K562 (cell line): ENCODE data around the gene DARS2. TPM values are rescaled to one million over a fixed set of nuclear protein-coding genes. Genes with fewer than 3 reads are reported as not detected.
A peak's percentile ranks its signal among the peaks of the same experiment; 100 is the strongest.
"Not testable (repeated sequence)": the region's sequence is repeated elsewhere in the genome, so short reads cannot be mapped to it uniquely, and the experiment has no call there.

Experiments
- ATAC-seq: fragments of 200-7000 bp; cut with Tn5 transposase; 3 replicates; pipeline ENCODE4 v1.9.1; 2020; ENCODE audit warnings: moderate library complexity
- BruUV-seq: library from RNA; stranded (reverse); fragments of 400-500 nt; replicated peaks from 2 replicates; lab custom pipeline; 2021; lab: Mats Ljungman, UMichigan
- CTCF ChIA-PET: fragments of 300-600 bp; formaldehyde crosslinking; extraction: SDS; loops from one replicate; lab custom pipeline; 2021; ENCODE audit warnings: low intra/inter-chr PET ratio; lab: Yijun Ruan, JAX
- POLR2A ChIA-PET: fragments of 300-600, 350-650 bp; sonication (Branson Sonifier 250); formaldehyde crosslinking; extraction: SDS; loops from one replicate; lab custom pipeline; 2021; ENCODE audit warnings: antibody characterized with exemption, inconsistent platforms; lab: Yijun Ruan, JAX
- DNase-seq, 4 experiments: peaks; one replicate each; pipeline versions ENCODE4 v3.0.0 to v3.0.0-alpha.2; 2011 to 2018; ENCODE audit warnings: low spot score in 3 of 4, mixed read lengths in 3 of 4; ENCODE audit errors: extremely low read depth in 1 of 4
- FAIRE-seq: peaks from 2 replicates; lab custom pipeline; 2011; peaks lifted over from hg19 to GRCh38; lab: Jason Lieb, UNC
- H2AFZ ChIP-seq: 2 replicates; pipeline ENCODE4 v1.6.0; 2011; ENCODE audit warnings: low read depth, low read length, control low read depth, inconsistent platforms
- H3K27ac ChIP-seq: fragments of 200-600 bp; 3 replicates; pipeline ENCODE4 v1.8.0; 2011; ENCODE audit warnings: low read depth, mild to moderate bottlenecking, control low read depth, inconsistent platforms, low read length, moderate library complexity, mixed read lengths; ENCODE audit errors: extremely low read depth
- H3K27me3 ChIP-seq, 2 experiments: fragments of 300-600 bp in 1 of 2; 2 replicates in 1 of 2; 3 replicates in 1 of 2; pipeline versions ENCODE4 v1.6.0 to v1.8.0; 2011; ENCODE audit warnings: inconsistent platforms in 2 of 2, low read length in 2 of 2, mild to moderate bottlenecking in 1 of 2, mixed read lengths in 1 of 2, moderate library complexity in 1 of 2; ENCODE audit not compliant: control insufficient read depth in 2 of 2, insufficient read depth in 2 of 2
- H3K36me3 ChIP-seq: fragments of 300-600 bp; 3 replicates; pipeline ENCODE4 v1.8.0; 2011; ENCODE audit warnings: mild to moderate bottlenecking, low read length, inconsistent platforms; ENCODE audit not compliant: control insufficient read depth, insufficient read depth
- H3K4me1 ChIP-seq, 2 experiments: fragments of 200-600 bp in 1 of 2; replicated peaks in 1 of 2; 2 replicates in 1 of 2; 3 replicates in 1 of 2; pipeline versions ENCODE4 v1.5.1 to v1.8.0; 2011; ENCODE audit warnings: inconsistent platforms in 2 of 2, low read length in 2 of 2, mild to moderate bottlenecking in 1 of 2, mixed read lengths in 1 of 2, moderate library complexity in 1 of 2; ENCODE audit not compliant: control insufficient read depth in 2 of 2, insufficient read depth in 2 of 2
- H3K4me2 ChIP-seq: 2 replicates; pipeline ENCODE4 v1.6.1; 2011; ENCODE audit warnings: low read length, control low read depth, inconsistent platforms, mixed read lengths; ENCODE audit not compliant: insufficient read depth
- H3K4me3 ChIP-seq: fragments of 200-600 bp; sonication (generic), shearing (Covaris generic); 2 replicates; pipeline ENCODE4 v1.5.1; 2016; ENCODE audit warnings: control low read depth, inconsistent platforms
- H3K79me2 ChIP-seq: fragments of 200-600 bp; 3 replicates; pipeline ENCODE4 v1.8.0; 2011; ENCODE audit warnings: low read length, inconsistent platforms; ENCODE audit not compliant: control insufficient read depth, insufficient read depth
- H3K9ac ChIP-seq, 2 experiments: 2 replicates each; pipeline versions ENCODE4 v1.6.0 to v1.6.1; 2011; ENCODE audit warnings: low read depth in 2 of 2, low read length in 2 of 2, control low read depth in 1 of 2, inconsistent platforms in 1 of 2, mild to moderate bottlenecking in 1 of 2, mixed read lengths in 1 of 2; ENCODE audit not compliant: insufficient read depth in 1 of 2
- H3K9me1 ChIP-seq: one replicate; pipeline ENCODE4 v1.6.0; 2011; ENCODE audit warnings: inconsistent platforms, mild to moderate bottlenecking, low read length, moderate library complexity; ENCODE audit not compliant: control insufficient read depth, insufficient read depth
- H3K9me3 ChIP-seq: replicated peaks from 2 replicates; pipeline ENCODE4 v1.5.1; 2011; ENCODE audit warnings: low read depth, low read length, inconsistent platforms; ENCODE audit not compliant: control insufficient read depth, insufficient read depth
- H4K20me1 ChIP-seq: replicated peaks from 2 replicates; pipeline ENCODE4 v1.6.1; 2011; ENCODE audit warnings: low read length, inconsistent platforms, mixed read lengths; ENCODE audit not compliant: control insufficient read depth, insufficient read depth
- KLF13 ChIP-seq: fragments of 450-650 bp; IDR thresholded peaks from 2 replicates; pipeline ENCODE4 v1.6.1; 2016; ENCODE audit warnings: missing genetic modification characterization, low read depth, mild to moderate bottlenecking, missing compliant biosample characterization, moderate library complexity, borderline replicate concordance
- MYNN ChIP-seq, 2 experiments: sonication (generic); formaldehyde crosslinking in 1 of 2; IDR thresholded peaks; 2 replicates each; pipeline versions ENCODE4 v1.5.0 to v1.6.1; 2016 to 2020; ENCODE audit warnings: antibody characterized with exemption in 1 of 2, missing genetic modification reagents in 1 of 2
- PML ChIP-seq: IDR thresholded peaks from 2 replicates; pipeline ENCODE4 v1.6.1; 2012; ENCODE audit warnings: low read length, inconsistent platforms
- POLR2H ChIP-seq: IDR thresholded peaks from 2 replicates; pipeline ENCODE4 v1.6.1; 2016; ENCODE audit warnings: missing genetic modification characterization, low read depth, mild to moderate bottlenecking, control low read depth, missing compliant biosample characterization, moderate library complexity
- SNRNP70 ChIP-seq: fragments of 200-400 bp; formaldehyde crosslinking; optimal IDR thresholded peaks from 2 replicates; pipeline ENCODE3; 2017; ENCODE audit warnings: low read depth, low read length
- ZNF609 ChIP-seq: sonication (generic); formaldehyde crosslinking; IDR thresholded peaks from 2 replicates; pipeline ENCODE4 v1.8.1; 2023; ENCODE audit warnings: missing genetic modification reagents, mild to moderate bottlenecking, borderline replicate concordance
- WGBS: fragments of 100-300 bp; shearing (Covaris generic); methylation state at CpG from one replicate; pipeline ENCODE4 v1.1.6; 2016; ENCODE audit warnings: low coverage, mixed read lengths; ENCODE audit not compliant: insufficient coverage; ENCODE audit errors: missing lambda C conversion rate; 5-methylcytosine and 5-hydroxymethylcytosine counted together
- in situ Hi-C: fragments of 300-500 bp; cut with MboI; formaldehyde crosslinking; loops from 4 replicates; pipeline ENCODE4 v1.15.0; 2018; ENCODE audit warnings: inconsistent platforms, mixed read lengths
- intact Hi-C: fragments of 100-400 bp; cut with micrococcal nuclease; formaldehyde crosslinking; loops from 2 replicates; pipeline ENCODE4 v1.14.2; 2022
- polyA plus RNA-seq, 8 experiments: library from polyadenylated mRNA; depleted of rRNA in 4 of 8; stranded (reverse) in 5 of 8; unstranded in 3 of 8; fragments of >200 nt; fragmentation: Nextera tagmentation in 2 of 8; fragmentation: Illumina TruSeq in 1 of 8; extraction: Ambion mirVana in 2 of 8; extraction: Trizol in 1 of 8; gene quantifications; 2 replicates each; pipeline versions ENCODE4 v1.2.1 to v1.2.3, GENCODE V29; 2011 to 2014; ENCODE audit warnings: inconsistent platforms in 1 of 8, missing spikeins in 1 of 8
- total RNA-seq, 7 experiments: library from RNA; depleted of rRNA in 6 of 7; stranded (reverse); fragments of >200 nt in 6 of 7; fragmentation: Illumina TruSeq in 2 of 7; extraction: Trizol in 2 of 7; gene quantifications; 2 replicates each; pipeline versions ENCODE4 v1.2.1 to v1.2.3, GENCODE V29; 2011 to 2021; ENCODE audit warnings: low replicate concordance in 1 of 7
- TF ChIP-seq, protein P1 (sequence below), 2 experiments: fragments of 450-650 bp in 1 of 2; IDR thresholded peaks; 2 replicates each; pipeline ENCODE4 v1.6.1; 2011 to 2017; ENCODE audit warnings: low read depth in 2 of 2, antibody characterized with exemption in 1 of 2, borderline replicate concordance in 1 of 2, low read length in 1 of 2, mild to moderate bottlenecking in 1 of 2, mixed read lengths in 1 of 2; ENCODE audit not compliant: control insufficient read depth in 1 of 2
- TF ChIP-seq, protein P2 (sequence below): sonication (generic); IDR thresholded peaks from 2 replicates; pipeline ENCODE4 v1.6.1; 2016
- TF ChIP-seq, protein P3 (sequence below): sonication (generic); formaldehyde crosslinking; IDR thresholded peaks from 2 replicates; pipeline ENCODE4 v1.8.0; 2022; ENCODE audit warnings: missing genetic modification reagents, mild to moderate bottlenecking, moderate library complexity, borderline replicate concordance

DARS2 gene
- total and polyA plus RNA-seq, 9 of the 15 experiments (the other 6 are each of a cell fraction or from before 2014, with no cell fraction given) = 36.4 to 96.7 (median 68.6) TPM

- ATAC-seq = peak; percentile 30
- H3K9me1 ChIP-seq; H2AFZ ChIP-seq; H3K9me3 ChIP-seq; H3K4me3 ChIP-seq; H3K4me1 ChIP-seq; intact Hi-C loops; H3K27me3 ChIP-seq; BruUV-seq; CTCF ChIA-PET; in situ Hi-C loops; FAIRE-seq; TF ChIP-seq MYNN (CRISPR knock-in tag; IDR thresholded peaks at IDR 0.05): not testable (repeated sequence)
- POLR2A ChIA-PET = interaction anchor here (0.7 to 9.7 kb wide), 4 partner anchors 9 to 27 kb away, joined by 3 to 183 read pairs (median 35); no protein-coding TSS in a partner anchor
- Histone ChIP-seq H3K36me3 (peaks cover 72% of the 10 kb centered on the region), H3K4me2 (0 out of 2 replicates have a peak overlapping the region, but pooled peaks have one; percentile 3), H3K79me2 (peaks cover 40% of the 10 kb centered on the region), H4K20me1 (peaks cover 43% of the 10 kb centered on the region), H3K27ac (peak overlapping the region; percentile 95; the same call in 1 of the 3 replicates), H3K9ac (peak overlapping the region in 1 of 2 experiments; percentile 8; a peak in 1 of 4 replicates)
- DNase-seq = peak in 1 of 4 experiments; percentile 62
- WGBS = 34% methylated on average over 13 of the region's 13 CpGs
- TF ChIP-seq, protein P1, sequence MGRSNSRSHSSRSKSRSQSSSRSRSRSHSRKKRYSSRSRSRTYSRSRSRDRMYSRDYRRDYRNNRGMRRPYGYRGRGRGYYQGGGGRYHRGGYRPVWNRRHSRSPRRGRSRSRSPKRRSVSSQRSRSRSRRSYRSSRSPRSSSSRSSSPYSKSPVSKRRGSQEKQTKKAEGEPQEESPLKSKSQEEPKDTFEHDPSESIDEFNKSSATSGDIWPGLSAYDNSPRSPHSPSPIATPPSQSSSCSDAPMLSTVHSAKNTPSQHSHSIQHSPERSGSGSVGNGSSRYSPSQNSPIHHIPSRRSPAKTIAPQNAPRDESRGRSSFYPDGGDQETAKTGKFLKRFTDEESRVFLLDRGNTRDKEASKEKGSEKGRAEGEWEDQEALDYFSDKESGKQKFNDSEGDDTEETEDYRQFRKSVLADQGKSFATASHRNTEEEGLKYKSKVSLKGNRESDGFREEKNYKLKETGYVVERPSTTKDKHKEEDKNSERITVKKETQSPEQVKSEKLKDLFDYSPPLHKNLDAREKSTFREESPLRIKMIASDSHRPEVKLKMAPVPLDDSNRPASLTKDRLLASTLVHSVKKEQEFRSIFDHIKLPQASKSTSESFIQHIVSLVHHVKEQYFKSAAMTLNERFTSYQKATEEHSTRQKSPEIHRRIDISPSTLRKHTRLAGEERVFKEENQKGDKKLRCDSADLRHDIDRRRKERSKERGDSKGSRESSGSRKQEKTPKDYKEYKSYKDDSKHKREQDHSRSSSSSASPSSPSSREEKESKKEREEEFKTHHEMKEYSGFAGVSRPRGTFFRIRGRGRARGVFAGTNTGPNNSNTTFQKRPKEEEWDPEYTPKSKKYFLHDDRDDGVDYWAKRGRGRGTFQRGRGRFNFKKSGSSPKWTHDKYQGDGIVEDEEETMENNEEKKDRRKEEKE (IDR thresholded peaks at IDR 0.05; ENCODE audit: borderline replicate concordance in 1 of 2, control insufficient read depth in 1 of 2, low read depth in 2 of 2, low read length in 1 of 2) = peak in 1 of 2 experiments; percentile 66; a peak in 1 of 4 replicates
- peak; percentile 54; the same call in 1 of the 2 replicates for TF ChIP-seq PML
- 0 out of 2 replicates have a peak, but pooled peaks have one; percentile 52 for TF ChIP-seq ZNF609 (CRISPR knock-in tag)
- peak; percentile 18; the same call in 1 of the 2 replicates for TF ChIP-seq KLF13 (tag)
- TF ChIP-seq, protein P2, sequence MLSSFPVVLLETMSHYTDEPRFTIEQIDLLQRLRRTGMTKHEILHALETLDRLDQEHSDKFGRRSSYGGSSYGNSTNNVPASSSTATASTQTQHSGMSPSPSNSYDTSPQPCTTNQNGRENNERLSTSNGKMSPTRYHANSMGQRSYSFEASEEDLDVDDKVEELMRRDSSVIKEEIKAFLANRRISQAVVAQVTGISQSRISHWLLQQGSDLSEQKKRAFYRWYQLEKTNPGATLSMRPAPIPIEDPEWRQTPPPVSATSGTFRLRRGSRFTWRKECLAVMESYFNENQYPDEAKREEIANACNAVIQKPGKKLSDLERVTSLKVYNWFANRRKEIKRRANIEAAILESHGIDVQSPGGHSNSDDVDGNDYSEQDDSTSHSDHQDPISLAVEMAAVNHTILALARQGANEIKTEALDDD = peak; percentile 4; the same call in 1 of the 2 replicates
- peak; percentile 29 for TF ChIP-seq SNRNP70
- 0 out of 2 replicates have a peak, but pooled peaks have one; percentile 2 for TF ChIP-seq POLR2H
- TF ChIP-seq, protein P3, sequence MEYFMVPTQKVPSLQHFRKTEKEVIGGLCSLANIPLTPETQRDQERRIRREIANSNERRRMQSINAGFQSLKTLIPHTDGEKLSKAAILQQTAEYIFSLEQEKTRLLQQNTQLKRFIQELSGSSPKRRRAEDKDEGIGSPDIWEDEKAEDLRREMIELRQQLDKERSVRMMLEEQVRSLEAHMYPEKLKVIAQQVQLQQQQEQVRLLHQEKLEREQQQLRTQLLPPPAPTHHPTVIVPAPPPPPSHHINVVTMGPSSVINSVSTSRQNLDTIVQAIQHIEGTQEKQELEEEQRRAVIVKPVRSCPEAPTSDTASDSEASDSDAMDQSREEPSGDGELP (CRISPR knock-in tag) = 0 out of 2 replicates have a peak, but pooled peaks have one; percentile 16
- TF ChIP-seq MYNN (IDR thresholded peaks at IDR 0.05) = peak; percentile 79
These were observed 37.8 kb downstream of the DARS2 start for GRCh38 chr1:173862146-173862768.
